Stimulated activated CD4-positive, alpha-beta T cell treated with anti-CD3 and anti-CD28 coated beads, Interleukin-15, amount 100 ng/mL, for 48 hours (primary cell): Measurements from ENCODE around the gene UVRAG.
"Not testable (repeated sequence)": the region's sequence is repeated elsewhere in the genome, so short reads cannot be mapped to it uniquely, and the experiment has no call there.

Source experiments
- DNase-seq, 2 donors: peaks; one replicate each; pipeline ENCODE4 v3.0.0-alpha.2; 2020; ENCODE audit warnings: low read depth in 2 of 2

Gene UVRAG

GRCh38 chr11:75841739-75842138, 26.7 kb downstream of the UVRAG start:
- DNase-seq, result no peak

DNA sequence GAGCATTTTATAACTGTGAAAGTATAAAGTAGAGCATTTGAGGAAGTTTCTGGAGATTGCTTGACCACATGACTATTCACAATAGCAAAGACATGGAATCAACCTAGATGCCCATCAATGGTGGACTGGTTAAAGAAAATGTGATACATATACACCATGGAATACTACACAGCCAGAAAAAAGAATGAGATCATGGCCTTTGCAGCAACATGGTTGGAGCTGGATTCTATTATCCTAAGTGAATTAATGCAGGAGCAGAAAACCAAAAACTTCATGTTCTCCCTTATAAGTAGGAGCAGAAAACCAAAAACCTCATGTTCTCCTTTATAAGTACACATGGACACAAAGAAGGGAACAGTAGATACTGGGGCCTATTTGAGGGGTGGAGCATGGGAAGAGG, 30.3 kb downstream of the UVRAG start:
- no peak for DNase-seq

GRCh38 chr11:75849894-75850293, 34.9 kb downstream of the UVRAG start:
- DNase-seq, result no peak

GRCh38 chr11:75850787-75851186, 35.8 kb downstream of the UVRAG start:
- no peak for DNase-seq

DNA sequence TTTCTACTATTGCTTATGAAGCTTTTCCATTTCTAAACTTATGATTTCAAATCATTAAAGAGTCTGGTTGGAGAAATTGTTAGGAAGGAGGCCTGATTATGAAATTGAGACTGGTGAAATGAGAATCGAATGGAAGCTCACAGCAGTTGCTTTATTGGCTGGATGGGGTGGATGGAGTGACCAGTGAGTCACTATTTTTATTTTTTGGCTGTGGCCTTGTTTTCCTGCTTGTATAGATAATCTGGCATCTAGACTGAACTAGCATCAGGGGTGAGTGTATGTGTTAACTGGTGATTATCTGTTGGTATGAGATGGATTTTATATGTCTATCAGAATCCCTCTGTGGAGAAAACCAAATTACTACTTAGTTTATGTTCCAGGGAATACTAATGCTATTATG, 36.2 kb downstream of the UVRAG start:
- DNase-seq, result no peak

- no peak for DNase-seq
Measured at GRCh38 chr11:75852406-75853017, 37.5 kb downstream of the UVRAG start.

DNA sequence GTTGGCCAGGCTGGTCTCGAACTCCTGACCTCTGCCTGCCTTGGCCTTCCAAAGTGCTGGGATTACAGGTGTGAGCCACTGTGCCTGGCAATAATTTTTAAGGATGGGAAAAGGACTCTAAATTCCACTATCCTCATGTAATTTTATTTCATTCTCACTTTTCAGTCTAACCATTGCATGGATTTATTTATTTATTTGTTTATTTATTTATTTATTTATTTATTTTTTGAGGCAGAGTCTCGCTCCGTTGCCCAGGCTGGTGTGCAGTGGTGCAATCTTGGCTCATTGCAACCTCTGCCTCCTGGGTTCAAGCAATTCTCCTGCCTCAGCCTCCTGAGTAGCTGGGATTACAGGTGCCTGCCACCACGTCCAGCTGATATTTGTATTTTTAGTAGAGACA, 38.6 kb downstream of the UVRAG start:
- DNase-seq, result not testable (repeated sequence)

DNA sequence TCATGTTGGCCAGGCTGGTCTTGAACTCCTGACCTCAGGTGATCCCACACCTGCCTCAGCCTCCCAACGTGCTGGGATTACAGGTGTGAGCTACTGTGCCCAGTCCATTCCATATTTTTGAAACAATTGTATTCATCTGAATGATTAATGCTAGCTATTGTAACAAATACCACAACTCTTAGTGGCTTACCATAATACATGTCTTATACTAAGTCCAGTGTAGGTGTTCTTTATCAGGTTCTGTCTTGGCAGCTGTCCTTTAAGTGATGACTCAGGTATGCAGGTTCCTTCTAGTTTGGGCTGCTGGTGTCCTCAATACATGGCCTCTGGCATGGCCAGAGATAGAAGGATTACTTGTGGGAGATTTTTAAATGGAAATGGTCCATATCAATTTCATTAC, 39.0 kb downstream of the UVRAG start:
- DNase-seq, result no peak

- no peak for DNase-seq
Measured at GRCh38 chr11:75855206-75855605, 40.2 kb downstream of the UVRAG start.

DNA sequence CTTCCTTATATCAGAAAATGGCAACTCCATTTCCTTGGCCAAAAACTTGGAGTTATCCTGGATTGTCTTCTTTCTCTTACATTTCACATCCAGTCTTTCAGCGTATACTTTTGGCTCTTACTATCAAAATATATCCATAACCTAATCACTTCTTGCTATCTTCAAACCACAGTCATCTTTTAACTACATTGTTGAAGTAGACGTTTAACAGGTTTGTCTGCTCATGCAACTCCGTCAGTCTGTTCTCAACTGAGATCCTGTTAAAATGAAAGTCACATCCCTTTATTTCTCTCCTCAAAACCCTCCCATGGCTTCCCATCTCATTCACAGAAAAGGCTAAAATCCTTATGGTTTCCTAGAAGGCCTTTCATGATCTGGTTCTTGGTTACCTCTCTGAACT, 41.9 kb downstream of the UVRAG start:
- no peak for DNase-seq

DNA sequence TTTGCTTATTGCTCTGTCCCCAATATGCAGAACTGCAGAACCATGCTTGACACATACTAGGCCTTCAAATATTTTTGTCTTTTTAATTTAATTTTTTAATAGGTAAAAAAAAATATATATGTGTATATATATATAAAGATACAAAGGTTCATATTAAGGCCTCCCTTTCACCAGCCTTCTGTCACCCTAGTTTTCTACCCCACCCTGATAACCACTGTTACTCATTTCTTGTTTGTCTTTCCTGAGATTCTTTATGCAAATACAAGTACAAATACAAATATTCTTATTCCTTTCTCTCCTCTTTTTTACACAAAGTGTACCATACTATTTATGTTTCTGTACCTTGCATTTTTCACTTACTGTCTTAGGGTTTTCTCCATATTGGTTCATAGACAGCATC, 43.0 kb downstream of the UVRAG start:
- no peak for DNase-seq

GRCh38 chr11:75858613-75859012, 43.6 kb downstream of the UVRAG start:
- no peak for DNase-seq

DNA sequence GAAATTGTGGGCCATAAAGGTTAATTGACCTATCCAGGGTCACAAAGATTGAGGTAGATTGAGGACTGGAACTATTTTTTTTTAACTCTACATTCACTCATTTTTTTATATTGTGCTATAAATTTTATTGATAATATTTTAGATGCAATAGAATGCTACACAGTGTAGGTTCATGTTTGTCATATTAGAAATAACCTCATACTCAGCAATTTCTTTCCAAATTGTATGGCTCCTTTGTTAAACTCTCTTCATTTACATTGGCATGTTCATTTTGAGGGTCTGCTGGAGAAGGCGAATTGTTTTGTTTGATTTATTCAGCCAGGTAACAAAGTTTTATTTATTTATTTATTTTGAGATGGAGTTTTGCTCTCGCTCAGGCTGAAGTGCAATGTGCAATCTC, 44.6 kb downstream of the UVRAG start:
- no peak for DNase-seq

DNA sequence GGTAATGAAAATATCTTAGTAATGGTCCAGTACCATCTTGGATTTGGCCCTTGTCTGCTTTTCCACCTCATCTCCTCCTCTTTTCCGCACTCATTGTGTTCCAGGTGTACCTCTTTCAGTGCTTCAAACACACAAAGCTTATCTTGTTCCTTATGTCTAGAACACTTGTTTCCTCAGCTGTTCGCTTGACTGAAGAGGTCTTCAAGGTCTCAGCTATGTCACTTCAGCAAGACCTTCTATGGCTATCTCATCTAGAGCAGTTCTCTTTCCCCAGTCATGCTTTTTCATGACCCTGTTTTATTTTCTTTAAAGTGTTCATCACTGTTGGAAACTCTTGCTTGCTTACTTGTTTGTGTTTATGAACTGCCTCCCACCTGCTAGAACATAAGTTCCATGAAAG, 47.4 kb downstream of the UVRAG start:
- no peak for DNase-seq

GRCh38 chr11:75867778-75868374, 52.9 kb downstream of the UVRAG start:
- DNase-seq, result peak in 1 of 2 donors; percentile 33

DNA sequence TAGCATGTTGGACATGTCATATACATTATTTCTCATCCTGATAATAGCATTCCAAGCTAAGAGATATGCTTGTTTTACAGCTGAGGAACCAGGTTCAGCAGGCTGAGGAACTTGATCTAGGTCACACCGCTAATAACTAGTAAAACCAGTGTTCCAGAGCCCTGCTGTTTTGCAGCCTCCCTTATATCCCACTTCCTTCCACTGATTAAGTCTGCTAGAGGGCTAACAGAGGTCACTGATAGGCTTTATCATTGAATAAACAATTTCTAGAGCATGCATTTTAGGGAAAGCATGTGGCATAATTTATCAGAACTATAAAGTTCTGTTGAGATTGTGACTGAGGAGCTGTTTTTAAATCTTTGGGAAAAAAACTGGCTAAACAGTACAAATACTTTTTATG, 54.0 kb downstream of the UVRAG start:
- no peak for DNase-seq

- DNase-seq, result no peak
Measured at GRCh38 chr11:75869661-75870455, 54.8 kb downstream of the UVRAG start.

GRCh38 chr11:75872887-75873416, 57.9 kb downstream of the UVRAG start:
- DNase-seq, result no peak

DNA sequence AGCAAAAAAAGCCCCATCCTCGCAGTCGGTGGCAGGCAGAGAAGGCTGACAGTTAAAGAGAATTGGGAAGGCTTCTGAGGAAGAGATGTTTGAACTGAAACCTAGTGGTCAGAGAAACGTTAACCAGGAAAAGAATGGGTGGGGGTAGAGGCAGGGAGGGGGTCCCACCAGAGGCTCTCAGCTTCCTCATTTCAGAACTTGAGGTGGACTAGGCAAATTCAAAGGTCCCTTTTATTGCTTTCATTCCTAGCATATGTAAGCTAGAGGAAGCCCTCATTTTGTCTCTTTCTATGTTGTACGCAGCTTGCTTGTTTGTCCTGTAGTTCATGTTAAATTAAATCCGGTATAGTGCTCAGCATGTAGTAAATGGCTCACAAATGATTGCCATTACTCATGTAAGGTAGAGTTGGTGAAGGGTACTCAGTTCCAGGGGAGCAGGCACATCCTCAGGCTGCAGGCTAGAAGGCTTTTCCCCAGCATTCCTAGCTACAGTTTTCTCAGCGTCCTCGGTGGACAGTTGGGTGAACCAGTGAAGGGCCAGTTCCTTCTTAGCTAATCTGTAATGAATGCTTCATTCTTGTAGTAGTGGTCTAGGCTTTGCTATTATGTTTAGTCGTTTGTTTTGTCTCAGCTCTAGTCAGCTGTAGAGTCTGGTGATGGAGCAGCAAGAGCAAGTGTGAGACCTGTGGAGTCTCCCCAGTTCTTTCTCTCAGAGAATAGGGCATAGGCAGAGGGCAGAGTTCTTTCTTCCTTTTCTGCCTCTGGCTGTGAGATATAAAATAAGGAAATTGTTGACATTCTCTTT, 58.6 kb downstream of the UVRAG start:
- no peak for DNase-seq

DNA sequence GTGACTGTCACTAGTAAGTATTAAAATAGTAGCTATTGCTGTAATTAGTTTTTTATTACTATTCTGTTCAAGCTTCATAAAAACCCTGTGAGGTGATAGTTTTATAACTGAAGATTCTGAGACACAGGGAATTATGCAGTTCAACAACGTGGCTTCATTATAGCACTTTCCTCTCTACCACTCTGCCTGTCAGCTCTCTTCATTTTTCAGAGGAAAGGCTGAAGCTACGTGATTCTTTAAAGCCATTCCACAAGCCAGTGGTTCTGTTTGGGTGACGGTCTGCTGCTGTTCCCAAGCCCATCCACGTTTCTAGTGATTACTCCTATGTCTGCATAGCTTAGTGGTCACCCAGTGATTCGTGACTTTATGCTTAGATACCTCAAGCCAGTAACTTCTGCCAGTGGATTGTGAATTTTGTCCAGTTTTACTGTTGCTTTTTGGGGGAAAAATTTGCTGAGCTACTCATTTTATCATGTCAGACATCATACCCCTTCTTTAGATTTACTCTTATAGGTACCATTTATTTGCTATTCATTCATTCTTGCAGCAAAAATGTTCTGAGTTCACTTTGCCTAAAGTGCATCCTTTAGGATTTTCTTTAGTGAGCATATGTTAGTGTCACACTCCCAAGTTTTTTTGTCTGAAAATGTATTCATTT, 59.8 kb downstream of the UVRAG start:
- DNase-seq, result no peak

DNA sequence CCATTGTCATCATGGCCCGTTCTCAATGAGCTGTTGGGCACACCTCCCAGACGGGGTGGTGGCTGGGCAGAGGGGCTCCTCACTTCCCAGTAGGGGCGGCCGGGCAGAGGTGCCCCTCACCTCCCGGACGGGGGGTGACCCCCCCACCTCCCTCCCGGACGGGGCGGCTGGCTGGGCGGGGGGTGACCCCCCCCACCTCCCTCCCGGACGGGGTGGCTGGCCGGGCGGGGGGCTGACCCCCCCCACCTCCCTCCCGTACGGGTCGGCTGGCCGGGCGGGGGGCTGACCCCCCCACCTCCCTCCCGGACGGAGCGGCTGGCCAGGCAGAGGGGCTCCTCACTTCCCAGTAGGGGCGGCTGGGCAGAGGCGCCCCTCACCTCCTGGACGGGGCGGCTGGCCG, 62.3 kb downstream of the UVRAG start:
- not testable (repeated sequence) for DNase-seq

- DNase-seq, result not testable (repeated sequence)
Measured at GRCh38 chr11:75877931-75878330, 62.9 kb downstream of the UVRAG start.
